H1 (cell line): ENCODE results near the gene GABRB2. TPM values are rescaled to one million over a fixed set of nuclear protein-coding genes. Genes with fewer than 3 reads are reported as not detected.
A peak's percentile ranks its signal among the peaks of the same experiment; 100 is the strongest.

Experiments
- CTCF ChIA-PET: fragments of 300-600 bp; sonication (Branson Sonifier 250); formaldehyde crosslinking; loops from one replicate; lab custom pipeline; 2021; ENCODE audit not compliant: partially characterized antibody; lab: Charles Lee
- POLR2A ChIA-PET: fragments of 300-600 bp; sonication (Branson Sonifier 250); formaldehyde crosslinking; loops from one replicate; lab custom pipeline; 2021; ENCODE audit warnings: inconsistent platforms; ENCODE audit not compliant: partially characterized antibody; lab: Charles Lee
- DNase-seq, 2 experiments: peaks; one replicate each; pipeline versions ENCODE4 v3.0.0 to v3.0.0-alpha.2; 2010 to 2022; ENCODE audit warnings: low spot score in 2 of 2, low read depth in 1 of 2, mixed read lengths in 1 of 2
- FAIRE-seq: peaks from 2 replicates; lab custom pipeline; 2011; peaks lifted over from hg19 to GRCh38; lab: Jason Lieb, UNC
- H2AFZ ChIP-seq: 2 replicates; pipeline ENCODE4 v1.8.1; 2012; ENCODE audit warnings: low read length, inconsistent platforms
- H2AK5ac ChIP-seq: 2 replicates; pipeline ENCODE4 v1.6.1; 2013; ENCODE audit warnings: low read depth, low read length
- H2BK120ac ChIP-seq: replicated peaks from 2 replicates; pipeline ENCODE3; 2013; ENCODE audit warnings: low read depth, low read length, inconsistent platforms
- H2BK12ac ChIP-seq: 2 replicates; pipeline ENCODE4 v1.6.1; 2013; ENCODE audit warnings: low read depth, low read length
- H2BK15ac ChIP-seq: 2 replicates; pipeline ENCODE4 v1.6.1; 2013; ENCODE audit warnings: low read length
- H2BK20ac ChIP-seq: 2 replicates; pipeline ENCODE4 v1.6.1; 2013; ENCODE audit warnings: low read length
- H2BK5ac ChIP-seq: 2 replicates; pipeline ENCODE4 v1.6.1; 2013; ENCODE audit warnings: low read depth, low read length
- H3K14ac ChIP-seq: 2 replicates; pipeline ENCODE4 v1.6.1; 2013; ENCODE audit warnings: inconsistent platforms; ENCODE audit not compliant: insufficient read length
- H3K18ac ChIP-seq: 2 replicates; pipeline ENCODE4 v1.6.1; 2013; ENCODE audit warnings: low read length; ENCODE audit errors: extremely low read depth
- H3K23ac ChIP-seq: 2 replicates; pipeline ENCODE4 v1.6.1; 2013; ENCODE audit warnings: inconsistent platforms; ENCODE audit not compliant: insufficient read length
- H3K23me2 ChIP-seq: 2 replicates; pipeline ENCODE4 v1.6.1; 2013; ENCODE audit warnings: low read depth, low read length
- H3K27ac ChIP-seq: 2 replicates; pipeline ENCODE4 v1.6.1; 2011; ENCODE audit warnings: low read depth, low read length, inconsistent platforms
- H3K27me3 ChIP-seq, 4 experiments: replicated peaks in 1 of 4; 1 replicate in 1 of 4; 2 replicates in 3 of 4; pipeline versions ENCODE4 v1.6.1 to v1.8.1; 2011 to 2013; ENCODE audit warnings: low read length in 3 of 4, mild to moderate bottlenecking in 3 of 4, inconsistent platforms in 2 of 4, mixed read lengths in 2 of 4, moderate library complexity in 1 of 4; ENCODE audit not compliant: control insufficient read depth in 3 of 4, insufficient read depth in 3 of 4; ENCODE audit errors: extremely low read depth in 1 of 4
- H3K36me3 ChIP-seq, 4 experiments: 2 replicates each; pipeline versions ENCODE4 v1.6.1 to v1.8.1; 2011 to 2013; ENCODE audit warnings: mild to moderate bottlenecking in 4 of 4, low read length in 3 of 4, moderate library complexity in 2 of 4, control low read depth in 1 of 4, inconsistent platforms in 1 of 4; ENCODE audit not compliant: insufficient read depth in 4 of 4, control insufficient read depth in 2 of 4
- H3K4ac ChIP-seq: replicated peaks from 2 replicates; pipeline ENCODE3; 2013; ENCODE audit warnings: low read length, low read depth, mixed read lengths, inconsistent platforms; ENCODE audit not compliant: insufficient read length
- H3K4me1 ChIP-seq, 4 experiments: replicated peaks in 1 of 4; 1 replicate in 1 of 4; 2 replicates in 3 of 4; pipeline versions ENCODE4 v1.6.1 to v1.8.1; 2011 to 2013; ENCODE audit warnings: low read length in 3 of 4, inconsistent platforms in 2 of 4, mixed read lengths in 1 of 4; ENCODE audit not compliant: insufficient read depth in 4 of 4, control insufficient read depth in 3 of 4
- H3K4me2 ChIP-seq, 2 experiments: 2 replicates each; pipeline versions ENCODE4 v1.6.1 to v1.8.1; 2011 to 2013; ENCODE audit warnings: low read depth in 2 of 2, low read length in 2 of 2, control low read depth in 1 of 2, inconsistent platforms in 1 of 2, mild to moderate bottlenecking in 1 of 2; ENCODE audit not compliant: insufficient read depth in 1 of 2
- H3K4me3 ChIP-seq, 4 experiments: fragments of 200-600, 300-600 bp in 1 of 4; sonication (generic), shearing (Covaris generic), sonication (Bioruptor Twin) in 1 of 4; 2 replicates each; pipeline versions ENCODE4 v1.5.1 to v1.8.1; 2011 to 2016; ENCODE audit warnings: low read length in 4 of 4, low read depth in 3 of 4, control low read depth in 2 of 4, inconsistent platforms in 2 of 4, mild to moderate bottlenecking in 2 of 4, mixed read lengths in 1 of 4, moderate library complexity in 1 of 4; ENCODE audit not compliant: insufficient read depth in 2 of 4; ENCODE audit errors: extremely low read depth in 1 of 4
- H3K56ac ChIP-seq: replicated peaks from 2 replicates; pipeline ENCODE3; 2013; ENCODE audit warnings: low read depth, mild to moderate bottlenecking, mixed read lengths, low read length, inconsistent platforms; ENCODE audit not compliant: insufficient read length
- H3K79me1 ChIP-seq: 2 replicates; pipeline ENCODE4 v1.6.1; 2013; ENCODE audit warnings: low read depth, low read length, control low read depth
- H3K79me2 ChIP-seq, 2 experiments: 2 replicates each; pipeline versions ENCODE4 v1.6.1 to v1.8.1; 2012 to 2013; ENCODE audit warnings: low read length in 2 of 2, mild to moderate bottlenecking in 2 of 2, inconsistent platforms in 1 of 2; ENCODE audit not compliant: insufficient read depth in 2 of 2, control insufficient read depth in 1 of 2
- H3K9ac ChIP-seq, 4 experiments: replicated peaks in 1 of 4; 1 replicate in 1 of 4; 2 replicates in 3 of 4; pipeline versions ENCODE4 v1.6.1 to v1.8.1; 2011 to 2013; ENCODE audit warnings: low read depth in 3 of 4, low read length in 3 of 4, control low read depth in 2 of 4, mild to moderate bottlenecking in 2 of 4, moderate library complexity in 2 of 4, inconsistent platforms in 1 of 4; ENCODE audit errors: extremely low read depth in 1 of 4
- H3K9me3 ChIP-seq, 2 experiments: 2 replicates each; pipeline versions ENCODE4 v1.6.1 to v1.8.1; 2012 to 2013; ENCODE audit warnings: mild to moderate bottlenecking in 2 of 2, moderate library complexity in 2 of 2, control low read depth in 1 of 2, inconsistent platforms in 1 of 2, low read depth in 1 of 2, low read length in 1 of 2, mixed read lengths in 1 of 2; ENCODE audit not compliant: insufficient read depth in 2 of 2
- H4K20me1 ChIP-seq, 2 experiments: replicated peaks in 1 of 2; 2 replicates each; pipeline versions ENCODE3 to v1.8.1; 2011 to 2013; ENCODE audit warnings: inconsistent platforms in 2 of 2, low read length in 2 of 2, mild to moderate bottlenecking in 1 of 2; ENCODE audit not compliant: insufficient read depth in 2 of 2, control insufficient read depth in 1 of 2
- H4K5ac ChIP-seq: 2 replicates; pipeline ENCODE4 v1.6.1; 2013; ENCODE audit warnings: low read length, low read depth, mixed read lengths, inconsistent platforms; ENCODE audit not compliant: insufficient read length
- H4K8ac ChIP-seq: 2 replicates; pipeline ENCODE4 v1.8.0; 2013; ENCODE audit warnings: mild to moderate bottlenecking, moderate library complexity, low read length, inconsistent platforms; ENCODE audit not compliant: insufficient read depth; ENCODE audit errors: extremely low read depth
- H4K91ac ChIP-seq: replicated peaks from 2 replicates; pipeline ENCODE3; 2013; ENCODE audit warnings: low read length, mixed read lengths, inconsistent platforms; ENCODE audit not compliant: insufficient read length
- KDM1A ChIP-seq: fragments of 200-600, 300-600 bp; sonication (generic); IDR thresholded peaks from 2 replicates; pipeline ENCODE4 v1.7.1; 2016; ENCODE audit warnings: mild to moderate bottlenecking, low read length, borderline replicate concordance
- NRF1 ChIP-seq: IDR thresholded peaks from 2 replicates; pipeline ENCODE4 v1.6.1; 2011; ENCODE audit warnings: mild to moderate bottlenecking, low read depth, low read length, improper control_type of control experiment
- WGBS, 2 experiments: shearing (Covaris generic) in 1 of 2; methylation state at CpG; one replicate each; pipeline versions ENCODE4 v1.1.6 to v1.1.7; 2013 to 2015; ENCODE audit warnings: low lambda C conversion rate in 2 of 2, mixed read lengths in 2 of 2, inconsistent platforms in 1 of 2, low coverage in 1 of 2, missing lambda C conversion rate in 1 of 2; ENCODE audit not compliant: insufficient replicate concordance in 2 of 2, insufficient coverage in 1 of 2, insufficient read length in 1 of 2; ENCODE audit errors: extremely low coverage in 1 of 2, missing lambda C conversion rate in 1 of 2; 5-methylcytosine and 5-hydroxymethylcytosine counted together
- long read RNA-seq, 2 experiments: library from RNA in 1 of 2; library from capped mRNA in 1 of 2; stranded (forward); transcript quantifications; one replicate each; pipeline ENCODE4 v2.0.0, GENCODE V29; 2021; ENCODE audit warnings: inconsistent platforms in 1 of 2
- polyA minus RNA-seq, 3 experiments: library from RNA; depleted of rRNA, polyadenylated mRNA; stranded (reverse); fragments of >200 nt; gene quantifications; 1 replicate in 2 of 3; 2 replicates in 1 of 3; pipeline ENCODE4 v1.2.3, GENCODE V29; 2011
- polyA plus RNA-seq, 7 experiments: library from polyadenylated mRNA; depleted of rRNA in 3 of 7; stranded (reverse) in 5 of 7; unstranded in 2 of 7; fragments of >200 nt in 5 of 7; fragments of 200-250 nt in 2 of 7; gene quantifications; 1 replicate in 5 of 7; 2 replicates in 1 of 7; 4 replicates in 1 of 7; pipeline versions ENCODE4 v1.2.1 to v1.2.3, GENCODE V29; 2011 to 2013; ENCODE audit warnings: missing spikeins in 2 of 7, mixed read lengths in 2 of 7
- total RNA-seq: library from RNA; stranded (reverse); fragmentation: NEBNext Ultra II Directional; extraction: Animal tissue kit (Norgen Biotek cat#: 25700); gene quantifications from 2 replicates; pipeline ENCODE4 v1.2.1, GENCODE V29; 2021

GABRB2 gene
- total RNA-seq = 0.88 and 1.9 TPM in 2 replicates
- 0.25 and 0.54 TPM in 2 replicates for polyA plus RNA-seq (2011; rRNA removed)
- polyA plus RNA-seq (2011; cell fraction: cytosol; rRNA removed) = 0.26 TPM
- 0.60 TPM for polyA plus RNA-seq (2011; cell fraction: nucleus; rRNA removed)
- 0.51 to 1.4 TPM (median 0.76 TPM) in 4 replicates for polyA plus RNA-seq (2012, experiment 1 of 2)
- 0.03 TPM for polyA plus RNA-seq (2012, experiment 2 of 2)
- polyA plus RNA-seq (2013, experiment 1 of 2) = 1.2 TPM
- 0.90 TPM for polyA plus RNA-seq (2013, experiment 2 of 2)
- 1.0 and 3.8 TPM in 2 replicates for polyA minus RNA-seq (2011; rRNA and poly(A)+ RNA removed)
- 0.51 TPM for polyA minus RNA-seq (2011; cell fraction: cytosol; rRNA and poly(A)+ RNA removed)
- 3.8 TPM for polyA minus RNA-seq (2011; cell fraction: nucleus; rRNA and poly(A)+ RNA removed)
- long read RNA-seq, experiment 1 = 0 reads
- long read RNA-seq, experiment 2 = 0 reads

DNA sequence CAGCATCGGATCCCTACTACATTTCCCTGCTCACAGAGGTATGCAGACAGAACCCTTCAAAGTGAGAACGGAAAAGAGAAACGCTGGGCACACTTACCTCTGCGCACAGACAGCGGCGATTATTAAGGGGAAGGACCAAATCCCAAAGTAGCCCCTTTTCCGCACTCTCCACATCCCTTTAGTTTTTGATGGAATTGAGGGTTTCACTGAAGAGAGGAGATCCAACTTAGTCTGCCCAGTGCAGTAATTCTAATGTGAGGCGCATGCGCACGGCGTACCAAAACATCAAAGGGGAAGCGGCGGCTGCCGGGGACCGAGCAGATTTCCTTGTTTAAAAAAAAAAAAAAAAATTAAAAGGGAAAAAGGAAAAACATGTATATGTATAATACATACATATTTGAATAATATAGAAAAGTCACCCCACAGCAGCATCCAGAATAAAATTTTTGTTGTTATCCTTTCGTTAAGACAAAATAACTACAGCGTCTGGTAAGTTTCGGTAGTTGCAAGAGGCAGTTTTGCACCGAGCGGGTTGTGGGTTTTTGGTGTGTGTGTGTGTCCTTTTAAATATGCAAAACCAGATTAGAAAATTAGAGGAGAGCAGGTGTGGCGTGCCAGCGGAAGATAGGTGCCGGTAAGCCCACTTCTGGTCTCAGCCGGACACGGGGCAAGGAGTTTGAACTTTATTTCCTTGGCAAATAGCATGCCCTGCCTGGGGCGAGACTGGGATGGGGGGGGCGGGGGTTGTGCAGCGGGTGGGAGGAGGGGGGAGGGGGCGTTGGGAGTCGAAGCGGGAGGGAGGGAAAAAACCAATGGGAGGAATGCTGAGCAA, at the start of gene GABRB2:
Gene GABRB2, minus strand, starts transcription at position 256 of the 832 bp plus-strand sequence. Its CDS starts 82 bp downstream, at position 174.
- ChIA-PET CTCF (no interaction called here), POLR2A (no interaction called here)
- Histone ChIP-seq H3K27me3 (peaks cover 20 to 58% (median 50%) of the 10 kb centered on the region in 4 experiments), H2BK5ac (no peak within 1 kb of the TSS), H3K4me3 (peak within 1 kb of the TSS; percentile 52 to 73 (median 55)), H3K79me1 (no peaks in the 10 kb centered on the region), H3K9me3 (no peaks in the 10 kb centered on the region), H2AFZ (no peak within 1 kb of the TSS; the same call in 1 of the 2 replicates), H3K9ac (peak within 1 kb of the TSS in 1 of 4 experiments; percentile 61; a peak in 2 of 7 replicates), H4K91ac (no peak within 1 kb of the TSS), H3K36me3 (no peaks in the 10 kb centered on the region), H4K5ac (no peak within 1 kb of the TSS), H3K79me2 (no peaks in the 10 kb centered on the region), H3K18ac (no peak within 1 kb of the TSS; the same call in 1 of the 2 replicates), H2BK12ac (no peak within 1 kb of the TSS), H2BK15ac (no peak within 1 kb of the TSS), H2AK5ac (no peak within 1 kb of the TSS), H2BK20ac (no peak within 1 kb of the TSS), H3K56ac (no peak within 1 kb of the TSS), H3K14ac (no peak within 1 kb of the TSS), H4K20me1 (peaks cover 1 to 2% of the 10 kb centered on the region in 2 experiments), H3K4ac (no peak within 1 kb of the TSS), H3K23ac (no peak within 1 kb of the TSS), H3K4me2 (peak within 1 kb of the TSS; percentile 91 to 97), H2BK120ac (no peak within 1 kb of the TSS), H3K23me2 (peaks cover 22% of the 10 kb centered on the region), H3K27ac (no peak within 1 kb of the TSS), H3K4me1 (peaks cover 5 to 20% (median 13%) of the 10 kb centered on the region in 4 experiments; a peak in 6 of 7 replicates), H4K8ac (no peak within 1 kb of the TSS)
- WGBS, 2 experiments = 3% methylated on average over 24 of the region's 31 CpGs; no CpG with 5 or more reads in 1 of the 2 experiments
- TF ChIP-seq KDM1A (no peak), NRF1 (peak; percentile 80)
- FAIRE-seq (no peak), DNase-seq (peak in 1 of 2 experiments; percentile 65)
